HG02981 (cell line): ENCODE data around the gene MYH6.
"Not testable (repeated sequence)": the region's sequence is repeated elsewhere in the genome, so short reads cannot be mapped to it uniquely, and the experiment has no call there.

Experiments
- ATAC-seq: cut with Tn5 transposase; IDR thresholded peaks from one replicate; pipeline ENCODE4 v1.9.1; 2021; ENCODE audit warnings: mild to moderate bottlenecking, moderate library complexity; ENCODE audit not compliant: unreplicated experiment

The MYH6 gene

DNA sequence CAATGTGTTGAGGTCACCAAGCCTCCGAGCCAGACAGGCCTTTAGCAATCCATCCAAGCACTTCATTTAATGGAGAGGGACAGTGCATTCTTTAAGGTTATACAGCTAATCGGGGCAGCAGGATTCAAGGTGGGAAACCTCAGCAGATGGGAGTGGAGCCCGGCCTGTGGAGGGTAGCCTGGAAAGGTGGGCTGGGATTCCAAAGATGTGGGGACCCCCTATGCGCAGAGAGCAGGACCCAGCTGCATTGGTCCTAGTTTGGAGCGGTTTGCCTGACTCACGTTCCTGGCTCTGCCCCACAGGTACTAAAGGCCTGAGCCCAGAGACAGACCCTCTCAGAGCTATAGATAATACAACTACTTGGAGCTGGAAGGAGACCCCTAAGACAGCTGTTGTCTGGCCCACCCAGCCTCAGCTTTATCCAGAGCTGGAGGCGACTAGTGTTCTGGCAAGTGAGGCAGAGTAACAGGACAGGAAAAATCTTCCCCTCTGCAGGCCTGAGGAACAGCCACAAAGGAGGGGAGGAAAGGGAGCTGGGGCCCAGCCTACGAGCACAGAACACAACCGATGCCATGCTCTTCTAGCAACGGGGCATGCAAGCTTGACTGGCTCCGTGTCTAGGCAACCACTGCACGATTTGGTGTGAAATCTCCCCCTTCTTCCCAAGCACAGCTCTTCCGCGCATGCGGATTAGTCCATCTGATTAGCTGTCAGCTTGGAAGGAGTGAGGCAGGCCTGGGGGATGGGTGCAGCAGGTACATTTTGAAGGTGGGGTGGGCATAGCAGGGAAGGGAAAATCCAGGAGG is 28.5 kb upstream of the MYH6 start:
- no peak for ATAC-seq

DNA sequence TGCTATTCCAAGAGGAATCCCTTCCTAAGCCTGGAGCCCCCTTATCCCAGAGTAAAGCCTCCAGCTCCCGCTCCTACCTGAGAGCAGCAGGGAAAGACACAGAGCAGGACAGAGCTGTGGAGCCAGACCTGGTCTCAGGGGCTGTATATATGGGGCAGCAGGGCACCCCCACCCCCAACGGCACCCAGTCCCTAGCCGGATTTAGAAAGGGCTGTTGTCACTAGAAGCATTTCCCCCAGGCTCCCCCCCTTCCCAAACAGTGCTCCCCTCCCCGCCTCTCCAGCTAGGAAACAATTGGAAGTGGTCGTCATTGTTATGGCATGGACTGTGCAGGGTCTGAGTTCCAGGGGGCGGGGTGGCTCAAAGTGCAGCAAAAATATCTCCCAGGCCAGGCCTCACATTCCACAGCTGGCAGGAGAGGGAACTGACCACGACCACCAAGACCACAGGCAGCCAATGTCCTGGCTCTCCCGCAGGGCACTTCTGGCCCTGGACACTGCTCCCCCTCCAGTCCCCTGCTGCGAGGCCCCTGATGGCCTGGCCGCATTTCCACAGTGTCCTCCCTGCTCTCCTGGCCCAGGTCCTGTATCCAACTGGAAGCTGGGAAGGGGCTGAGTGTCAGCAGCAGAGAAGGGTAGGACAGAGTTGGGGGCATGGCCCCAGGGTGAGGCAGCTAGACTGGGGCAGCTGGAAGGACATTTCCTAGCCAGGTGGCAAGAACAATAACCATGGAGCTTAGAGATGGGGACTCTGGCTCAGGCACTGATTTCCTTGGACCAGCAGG is 27.7 kb upstream of the MYH6 start, which contains the start of gene MYH7:
MYH7 (minus strand) TSS at position 118 of the 784 bp plus-strand sequence. CDS start 1,928 bp downstream, outside the sequence.
- no peak for ATAC-seq

DNA sequence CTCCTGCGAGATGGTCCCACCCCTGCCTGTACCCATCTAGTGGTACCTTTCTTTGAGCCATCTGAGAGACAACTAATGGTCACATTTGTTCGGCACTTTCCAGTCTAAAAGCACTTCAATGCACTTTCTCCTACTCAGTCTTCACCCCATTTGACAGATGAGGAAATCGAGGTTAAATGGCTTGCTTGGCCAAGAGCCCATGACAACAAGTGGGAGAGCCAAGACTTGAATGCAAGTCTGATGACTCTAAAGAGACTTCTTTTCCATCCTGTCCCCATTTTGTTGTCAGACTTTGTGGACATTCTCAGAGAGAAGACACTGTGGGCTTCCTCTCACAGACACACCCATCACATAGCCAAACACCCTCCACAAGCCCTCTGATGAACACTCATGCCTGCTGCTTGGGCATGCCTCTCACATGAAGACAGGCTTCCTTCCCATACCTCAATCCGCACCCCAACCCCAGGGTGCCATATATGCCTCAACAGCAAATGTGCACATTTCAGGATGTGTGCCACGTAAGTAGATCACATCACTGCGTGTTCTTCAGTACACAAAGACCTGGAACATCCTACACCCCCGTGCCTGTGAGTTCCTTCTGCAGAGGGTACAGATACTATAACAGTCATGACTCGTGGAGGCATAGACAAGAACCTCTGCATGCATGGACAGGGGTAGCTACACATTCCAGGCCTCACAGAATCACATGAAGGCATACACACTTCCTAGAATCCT is 26.6 kb upstream of the MYH6 start:
- ATAC-seq: no peak

DNA sequence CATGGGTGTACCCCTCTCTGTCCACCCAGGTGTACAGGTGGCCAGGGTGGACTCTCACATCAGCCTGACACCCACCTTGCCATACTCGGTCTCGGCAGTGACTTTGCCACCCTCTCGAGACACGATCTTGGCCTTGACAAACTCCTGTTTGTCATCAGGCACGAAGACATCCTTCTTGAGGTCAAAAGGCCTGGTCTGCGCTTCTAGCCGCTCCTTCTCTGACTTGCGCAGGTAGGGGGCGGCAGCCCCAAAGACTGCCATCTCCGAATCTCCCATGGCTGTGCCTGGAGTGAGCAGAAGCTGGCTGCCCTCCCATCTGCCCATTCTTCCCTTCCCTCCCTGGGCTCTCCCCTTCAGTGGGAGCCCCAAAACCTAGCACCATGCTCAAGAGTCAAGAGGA is 25.4 kb upstream of the MYH6 start:
- no peak for ATAC-seq

DNA sequence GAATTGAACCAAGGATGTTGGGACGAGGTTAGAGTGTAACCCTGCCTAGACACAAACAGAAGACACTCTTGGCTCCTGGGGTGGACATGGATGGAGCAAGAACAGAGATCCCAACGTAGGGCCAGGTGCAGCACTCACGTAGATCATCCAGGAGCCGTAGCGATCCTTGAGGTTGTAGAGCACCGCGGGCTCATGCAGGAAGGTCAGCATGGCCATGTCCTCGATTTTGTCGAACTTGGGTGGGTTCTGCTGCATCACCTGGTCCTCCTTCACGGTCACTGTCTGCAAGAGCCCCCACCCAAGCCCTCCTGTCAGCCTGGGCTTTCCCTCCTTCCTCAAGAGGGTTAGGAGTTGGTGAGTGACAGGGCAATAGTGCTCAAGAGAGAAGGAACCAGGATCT is 24.9 kb upstream of the MYH6 start:
- no peak for ATAC-seq

DNA sequence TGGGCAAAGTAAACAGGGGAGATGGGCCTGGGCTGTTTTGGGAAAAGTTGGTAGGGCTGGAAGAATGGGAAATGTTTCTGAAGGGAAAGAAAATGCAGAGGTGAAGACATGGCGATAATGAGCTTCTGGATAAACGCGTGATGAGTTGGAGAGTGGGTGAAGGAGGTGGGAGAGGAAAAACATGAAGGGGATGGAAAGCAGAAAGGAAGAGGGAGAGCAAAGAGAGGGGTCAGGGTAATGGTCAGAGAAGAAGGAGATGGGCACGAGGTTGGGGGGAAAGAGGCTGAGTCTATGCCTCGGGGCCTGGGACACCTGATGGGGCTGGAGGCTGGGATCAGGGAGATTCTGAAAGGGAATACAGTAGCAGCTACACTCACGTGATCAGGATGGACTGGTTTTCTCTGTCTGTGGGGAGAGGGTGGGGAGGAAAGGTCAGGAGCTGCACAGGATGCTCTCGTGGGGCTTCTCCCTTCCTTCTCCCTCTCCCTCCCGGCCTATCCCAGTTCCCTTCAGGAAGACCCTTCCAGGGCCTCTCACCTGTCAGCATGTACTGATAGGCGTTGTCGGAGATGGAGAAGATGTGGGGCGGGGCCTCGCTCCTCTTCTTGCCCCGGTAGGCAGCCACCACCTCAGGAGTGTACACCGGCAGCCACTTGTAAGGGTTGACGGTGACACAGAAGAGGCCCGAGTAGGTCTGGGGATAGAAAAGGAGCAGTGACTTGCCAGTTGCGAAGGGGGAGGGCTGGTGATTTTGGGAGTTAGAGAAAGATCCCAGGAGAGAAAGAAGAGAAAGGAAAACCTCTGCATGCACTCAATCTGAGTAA is 24.2 kb upstream of the MYH6 start:
- ATAC-seq: no peak

DNA sequence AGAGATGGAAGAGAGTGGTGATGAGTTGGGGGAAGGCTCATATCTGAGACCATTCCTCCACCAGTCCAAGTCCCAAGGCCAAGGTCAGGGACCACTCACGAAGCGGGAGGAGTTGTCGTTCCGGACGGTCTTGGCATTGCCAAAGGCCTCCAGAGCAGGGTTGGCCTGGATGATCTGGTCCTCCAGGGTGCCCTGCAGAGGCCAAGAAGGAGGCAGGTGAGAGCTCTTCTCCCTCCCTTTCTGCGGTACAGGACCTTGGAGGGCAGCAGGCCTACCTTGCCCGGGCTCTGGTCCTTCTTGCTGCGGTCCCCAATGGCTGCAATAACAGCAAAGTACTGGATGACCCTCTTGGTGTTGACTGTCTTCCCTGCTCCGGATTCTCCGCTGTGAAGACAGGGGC is 23.4 kb upstream of the MYH6 start:
- no peak for ATAC-seq

DNA sequence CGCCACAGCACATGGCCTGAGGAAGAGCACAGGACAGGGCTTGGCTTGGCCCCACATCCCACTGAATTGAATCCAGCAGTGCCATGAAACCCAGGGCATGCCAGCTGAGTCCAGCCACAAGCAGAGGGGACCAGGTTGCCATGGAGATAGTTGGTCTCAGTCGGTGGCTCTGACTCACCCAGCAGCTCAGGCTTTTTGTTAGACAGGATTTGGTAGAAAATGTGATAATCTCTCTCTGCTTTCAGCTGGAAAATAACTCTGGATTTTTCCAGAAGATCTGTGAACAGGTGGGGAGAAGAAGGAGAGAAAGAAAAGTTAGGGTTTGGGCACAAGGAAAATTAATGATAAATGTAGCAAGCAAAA is 22.6 kb upstream of the MYH6 start:
- ATAC-seq: no peak

DNA sequence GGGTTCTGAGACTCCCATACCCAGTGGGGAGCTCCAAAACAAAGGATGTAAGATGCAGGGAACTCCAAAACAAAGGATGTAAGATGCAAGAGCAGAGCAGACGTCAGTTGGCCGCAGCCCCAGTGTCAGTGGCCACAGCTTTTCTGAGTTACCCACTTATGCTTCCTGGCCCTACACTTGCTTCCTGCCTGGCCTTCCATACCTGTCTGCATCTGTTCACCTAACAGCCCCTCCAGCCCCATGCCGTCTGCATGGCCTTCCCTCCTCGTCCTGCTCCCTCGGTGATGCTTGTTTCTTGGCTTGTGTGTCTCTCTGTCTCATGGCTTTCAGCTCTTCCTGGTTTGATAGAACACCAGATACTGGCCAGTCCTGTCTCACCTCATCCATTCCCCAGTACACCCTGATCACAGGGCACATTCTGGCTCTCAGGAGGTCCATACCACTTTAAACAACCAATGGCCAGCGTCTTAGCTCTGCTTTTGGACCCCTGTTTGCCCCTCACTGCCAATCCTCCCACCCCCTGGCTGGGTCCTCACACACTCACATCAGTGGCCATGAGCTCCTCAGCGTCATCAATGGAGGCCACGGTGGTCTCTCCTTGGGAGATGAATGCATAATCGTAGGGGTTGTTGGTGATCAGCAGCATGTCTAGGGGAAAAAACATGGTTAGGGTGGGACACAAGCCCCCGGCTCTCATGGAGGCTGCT is 22.1 kb upstream of the MYH6 start:
- ATAC-seq: no peak

DNA sequence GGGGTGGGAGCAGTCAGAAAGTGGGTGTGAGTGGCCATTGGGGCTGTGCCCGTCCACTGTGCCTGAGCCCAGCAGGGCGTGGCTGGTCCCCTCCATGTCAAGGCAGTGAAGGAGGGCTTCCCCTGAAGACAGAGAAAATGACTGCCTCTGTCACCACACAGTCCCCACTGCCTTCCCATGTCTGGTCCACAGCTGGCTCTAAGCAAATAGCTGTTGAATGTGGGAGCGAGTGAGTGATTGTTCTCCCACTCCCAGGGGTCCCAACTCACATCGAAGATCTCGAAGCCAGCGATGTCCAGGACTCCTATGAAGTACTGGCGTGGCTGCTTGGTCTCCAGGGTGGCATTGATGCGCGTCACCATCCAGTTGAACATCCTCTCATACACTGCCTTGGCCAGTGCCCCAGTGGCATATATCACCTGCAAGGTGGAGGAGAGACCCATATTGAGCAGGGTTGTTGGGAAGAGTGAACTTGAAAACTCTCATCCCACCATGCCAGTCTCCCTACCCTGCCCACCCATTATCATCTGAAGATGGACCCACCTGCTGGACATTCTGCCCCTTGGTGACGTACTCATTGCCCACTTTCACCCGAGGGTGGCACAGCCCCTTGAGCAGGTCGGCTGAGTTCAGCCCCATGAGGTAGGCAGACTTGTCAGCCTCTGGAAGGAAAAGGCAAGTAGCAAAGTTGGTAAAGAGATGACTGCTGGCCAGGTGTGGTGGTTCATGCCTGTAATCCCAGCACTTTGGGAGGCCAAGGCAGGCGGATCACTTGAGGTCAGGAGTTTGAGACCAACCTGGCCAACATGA is 20.8 kb upstream of the MYH6 start:
- no peak for ATAC-seq

DNA sequence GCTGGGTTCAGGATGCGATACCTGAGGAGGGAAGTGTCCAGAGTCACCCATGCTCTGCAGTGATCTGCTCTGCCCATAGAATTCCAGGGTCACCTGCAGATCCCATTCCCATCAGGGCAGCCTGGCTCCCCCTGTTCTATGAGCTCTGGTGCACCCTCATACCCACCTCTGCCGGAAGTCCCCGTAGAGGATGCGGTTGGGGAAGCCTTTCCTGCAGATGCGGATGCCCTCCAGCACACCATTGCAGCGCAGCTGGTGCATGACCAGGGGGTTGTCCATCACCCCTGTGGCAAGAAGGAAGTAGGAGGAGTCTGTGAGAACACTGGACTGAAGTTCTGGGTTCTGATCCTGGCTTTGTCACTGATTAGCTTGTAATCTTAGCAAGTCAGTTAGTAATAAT is 17.7 kb upstream of the MYH6 start:
- not testable (repeated sequence) for ATAC-seq

DNA sequence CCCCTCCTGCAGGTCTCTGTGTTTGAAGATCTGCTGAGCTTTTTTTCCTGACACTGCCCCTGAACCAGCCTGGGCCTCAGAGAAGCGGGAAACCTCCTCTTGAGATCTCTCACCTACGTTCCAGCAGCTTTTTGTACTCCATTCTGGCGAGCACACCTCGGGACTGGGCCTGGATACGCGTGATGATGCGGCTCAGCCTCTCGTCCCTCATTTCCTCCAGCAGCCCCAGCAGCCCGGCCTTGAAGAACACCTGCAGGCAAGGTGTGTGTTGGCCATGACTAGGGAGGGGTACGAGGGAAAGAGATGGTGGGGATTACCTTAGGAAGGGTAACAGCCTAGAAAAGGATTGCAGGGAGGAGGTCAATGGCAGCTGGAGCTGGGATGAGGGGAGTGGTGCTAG is 17.1 kb upstream of the MYH6 start:
- ATAC-seq: no peak

DNA sequence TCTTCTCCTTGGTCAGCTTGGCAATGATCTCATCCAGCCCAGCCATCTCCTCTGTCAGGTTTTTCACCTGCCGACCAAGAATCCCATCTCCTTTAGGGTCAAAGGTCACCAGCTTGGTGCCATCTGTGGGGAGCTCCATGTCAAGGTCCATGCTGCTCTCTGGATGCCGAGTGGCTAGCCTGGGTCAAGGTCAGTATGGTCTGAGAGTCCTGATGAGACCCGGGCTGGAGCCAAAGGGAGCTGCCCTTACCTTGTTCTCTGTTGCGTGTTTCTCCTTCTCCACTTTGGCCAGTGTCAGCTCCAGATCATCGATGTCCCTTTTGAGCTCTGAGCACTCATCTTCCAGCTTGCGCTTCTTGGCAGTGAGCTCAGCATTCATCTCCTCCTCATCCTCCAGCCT is 15.6 kb upstream of the MYH6 start:
- no peak for ATAC-seq

DNA sequence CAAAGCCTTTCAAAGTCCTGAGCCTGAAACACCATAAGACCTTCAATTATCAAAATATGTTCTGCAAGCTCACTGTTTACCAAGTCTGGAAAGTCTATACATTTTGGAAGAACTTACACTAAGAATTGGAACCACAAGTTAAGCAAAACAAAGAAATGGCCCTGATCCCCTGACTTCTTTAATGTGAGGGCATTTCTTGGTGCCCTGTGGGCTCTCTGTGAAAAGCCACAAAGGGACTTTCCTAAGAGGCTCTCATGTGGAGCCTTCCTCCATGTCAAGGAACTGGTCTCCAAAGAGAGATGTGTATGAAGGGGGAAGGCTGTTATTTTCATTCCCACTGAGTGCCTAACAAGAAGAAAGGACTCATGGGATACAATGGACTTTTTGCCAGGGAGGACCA is 13.5 kb upstream of the MYH6 start:
- no peak for ATAC-seq

DNA sequence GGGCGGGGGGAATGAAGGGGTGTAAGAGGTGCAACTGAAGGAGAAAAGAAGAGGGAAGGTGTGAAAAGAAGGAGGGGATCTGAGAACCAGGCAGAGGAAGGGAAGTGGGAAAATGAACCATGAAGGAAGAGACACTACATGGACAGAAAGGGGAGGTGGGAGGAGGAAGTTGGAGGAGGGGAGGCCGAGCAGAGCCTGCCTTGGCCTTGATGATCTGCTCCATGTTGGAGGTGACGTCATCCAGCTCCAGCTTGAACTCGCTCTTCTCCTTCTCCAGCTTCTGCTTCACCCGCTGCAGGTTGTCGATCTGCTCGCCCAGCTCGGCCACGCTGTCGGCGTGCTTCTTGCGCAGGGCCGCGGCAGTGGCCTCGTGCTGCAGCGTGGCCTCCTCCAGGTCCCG is 11.6 kb upstream of the MYH6 start:
- ATAC-seq: not testable (repeated sequence)

DNA sequence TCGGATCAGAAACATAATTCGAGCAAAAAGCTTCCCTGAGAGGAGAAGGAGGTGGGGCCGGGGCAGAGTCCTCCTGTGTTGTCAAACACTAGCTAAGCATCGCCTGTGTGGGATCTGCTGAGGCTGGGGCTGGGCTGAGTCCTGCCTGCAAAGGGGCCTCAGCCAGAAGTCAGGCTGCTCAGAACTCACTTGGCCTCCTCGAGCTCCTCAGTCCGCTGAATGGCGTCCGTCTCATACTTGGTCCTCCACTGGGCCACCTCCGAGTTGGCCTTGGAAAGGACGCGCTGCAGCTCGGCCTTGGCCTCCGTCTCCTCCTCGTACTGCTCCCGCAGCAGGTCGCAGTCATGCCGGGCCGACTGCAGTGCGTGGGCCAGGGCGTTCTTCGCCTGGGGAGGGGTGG is 9.9 kb upstream of the MYH6 start:
- ATAC-seq: no peak

DNA sequence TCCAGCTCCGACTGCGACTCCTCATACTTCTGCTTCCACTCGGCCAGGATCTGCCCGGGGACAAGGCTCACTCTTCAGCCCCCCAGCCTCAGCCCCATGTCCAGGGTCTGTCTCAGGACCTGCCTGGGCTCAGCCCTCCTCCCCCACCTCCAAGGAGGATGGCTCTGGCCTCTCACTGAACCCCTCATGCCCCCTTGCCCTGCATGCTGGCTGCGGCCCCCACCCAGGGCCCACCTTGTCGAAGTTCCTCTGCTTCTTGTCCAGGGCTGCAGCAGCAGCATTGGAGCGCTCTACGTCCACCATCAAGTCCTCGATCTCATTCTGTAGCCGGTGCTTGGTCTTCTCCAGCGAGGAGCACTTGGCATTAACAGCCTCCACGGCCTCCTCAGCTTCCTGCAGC is 9.2 kb upstream of the MYH6 start:
- not testable (repeated sequence) for ATAC-seq

DNA sequence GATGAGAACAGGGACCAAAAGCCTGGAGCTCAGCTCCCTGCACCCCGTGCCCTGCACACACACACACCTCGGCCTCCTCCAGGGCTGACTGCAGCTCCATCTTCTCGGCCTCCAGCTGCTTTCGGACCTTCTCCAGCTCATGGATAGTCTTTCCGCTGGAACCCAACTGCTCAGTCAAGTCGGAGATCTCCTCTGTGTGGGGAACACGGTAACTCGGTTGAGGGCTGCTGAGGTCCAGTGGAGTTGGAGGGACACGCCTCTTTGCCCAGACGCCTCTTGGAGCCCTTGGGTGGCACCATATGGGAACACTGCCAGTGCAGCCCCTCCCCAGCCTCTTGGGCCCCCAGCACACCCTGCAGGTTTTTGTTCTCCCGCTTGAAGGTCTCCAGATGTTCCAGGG is 8.7 kb upstream of the MYH6 start:
- ATAC-seq: no peak
